K562 (cell line): ENCODE results near the gene LITAF. TPM values are rescaled to one million over a fixed set of nuclear protein-coding genes. Genes with fewer than 3 reads are reported as not detected.

Experiments
- ATAC-seq: fragments of 200-7000 bp; cut with Tn5 transposase; 3 replicates; pipeline ENCODE4 v1.9.1; 2020; ENCODE audit warnings: moderate library complexity
- BruUV-seq: library from RNA; stranded (reverse); fragments of 400-500 nt; replicated peaks from 2 replicates; lab custom pipeline; 2021; lab: Mats Ljungman, UMichigan
- CTCF ChIA-PET: fragments of 300-600 bp; formaldehyde crosslinking; extraction: SDS; loops from one replicate; lab custom pipeline; 2021; ENCODE audit warnings: low intra/inter-chr PET ratio; lab: Yijun Ruan, JAX
- POLR2A ChIA-PET: fragments of 300-600, 350-650 bp; sonication (Branson Sonifier 250); formaldehyde crosslinking; extraction: SDS; loops from one replicate; lab custom pipeline; 2021; ENCODE audit warnings: antibody characterized with exemption, inconsistent platforms; lab: Yijun Ruan, JAX
- DNase-seq, 4 experiments: peaks; one replicate each; pipeline versions ENCODE4 v3.0.0 to v3.0.0-alpha.2; 2011 to 2018; ENCODE audit warnings: low spot score in 3 of 4, mixed read lengths in 3 of 4; ENCODE audit errors: extremely low read depth in 1 of 4
- FAIRE-seq: peaks from 2 replicates; lab custom pipeline; 2011; peaks lifted over from hg19 to GRCh38; lab: Jason Lieb, UNC
- H2AFZ ChIP-seq: 2 replicates; pipeline ENCODE4 v1.6.0; 2011; ENCODE audit warnings: low read depth, low read length, control low read depth, inconsistent platforms
- H3K27ac ChIP-seq: fragments of 200-600 bp; 3 replicates; pipeline ENCODE4 v1.8.0; 2011; ENCODE audit warnings: low read depth, mild to moderate bottlenecking, control low read depth, inconsistent platforms, low read length, moderate library complexity, mixed read lengths; ENCODE audit errors: extremely low read depth
- H3K27me3 ChIP-seq, 2 experiments: fragments of 300-600 bp in 1 of 2; 2 replicates in 1 of 2; 3 replicates in 1 of 2; pipeline versions ENCODE4 v1.6.0 to v1.8.0; 2011; ENCODE audit warnings: inconsistent platforms in 2 of 2, low read length in 2 of 2, mild to moderate bottlenecking in 1 of 2, mixed read lengths in 1 of 2, moderate library complexity in 1 of 2; ENCODE audit not compliant: control insufficient read depth in 2 of 2, insufficient read depth in 2 of 2
- H3K36me3 ChIP-seq: fragments of 300-600 bp; 3 replicates; pipeline ENCODE4 v1.8.0; 2011; ENCODE audit warnings: mild to moderate bottlenecking, low read length, inconsistent platforms; ENCODE audit not compliant: control insufficient read depth, insufficient read depth
- H3K4me1 ChIP-seq, 2 experiments: fragments of 200-600 bp in 1 of 2; replicated peaks in 1 of 2; 2 replicates in 1 of 2; 3 replicates in 1 of 2; pipeline versions ENCODE4 v1.5.1 to v1.8.0; 2011; ENCODE audit warnings: inconsistent platforms in 2 of 2, low read length in 2 of 2, mild to moderate bottlenecking in 1 of 2, mixed read lengths in 1 of 2, moderate library complexity in 1 of 2; ENCODE audit not compliant: control insufficient read depth in 2 of 2, insufficient read depth in 2 of 2
- H3K4me2 ChIP-seq: 2 replicates; pipeline ENCODE4 v1.6.1; 2011; ENCODE audit warnings: low read length, control low read depth, inconsistent platforms, mixed read lengths; ENCODE audit not compliant: insufficient read depth
- H3K4me3 ChIP-seq: fragments of 200-600 bp; sonication (generic), shearing (Covaris generic); 2 replicates; pipeline ENCODE4 v1.5.1; 2016; ENCODE audit warnings: control low read depth, inconsistent platforms
- H3K79me2 ChIP-seq: fragments of 200-600 bp; 3 replicates; pipeline ENCODE4 v1.8.0; 2011; ENCODE audit warnings: low read length, inconsistent platforms; ENCODE audit not compliant: control insufficient read depth, insufficient read depth
- H3K9ac ChIP-seq, 2 experiments: 2 replicates each; pipeline versions ENCODE4 v1.6.0 to v1.6.1; 2011; ENCODE audit warnings: low read depth in 2 of 2, low read length in 2 of 2, control low read depth in 1 of 2, inconsistent platforms in 1 of 2, mild to moderate bottlenecking in 1 of 2, mixed read lengths in 1 of 2; ENCODE audit not compliant: insufficient read depth in 1 of 2
- H3K9me1 ChIP-seq: one replicate; pipeline ENCODE4 v1.6.0; 2011; ENCODE audit warnings: inconsistent platforms, mild to moderate bottlenecking, low read length, moderate library complexity; ENCODE audit not compliant: control insufficient read depth, insufficient read depth
- H3K9me3 ChIP-seq: replicated peaks from 2 replicates; pipeline ENCODE4 v1.5.1; 2011; ENCODE audit warnings: low read depth, low read length, inconsistent platforms; ENCODE audit not compliant: control insufficient read depth, insufficient read depth
- H4K20me1 ChIP-seq: replicated peaks from 2 replicates; pipeline ENCODE4 v1.6.1; 2011; ENCODE audit warnings: low read length, inconsistent platforms, mixed read lengths; ENCODE audit not compliant: control insufficient read depth, insufficient read depth
- CBX5 ChIP-seq: IDR thresholded peaks from 2 replicates; pipeline ENCODE4 v1.6.1; 2014; ENCODE audit warnings: low read depth, borderline replicate concordance
- EHMT2 ChIP-seq: fragments of 450-650 bp; IDR thresholded peaks from 2 replicates; pipeline ENCODE4 v1.6.1; 2018; ENCODE audit warnings: antibody characterized with exemption
- ILF3 ChIP-seq: fragments of 450-650 bp; IDR thresholded peaks from 2 replicates; pipeline ENCODE4 v1.6.1; 2018; ENCODE audit warnings: antibody characterized with exemption, mild to moderate bottlenecking, moderate library complexity, borderline replicate concordance
- JUND ChIP-seq, 2 experiments: IDR thresholded peaks; 2 replicates in 1 of 2; 3 replicates in 1 of 2; pipeline ENCODE4 v1.6.1; 2011; ENCODE audit warnings: borderline replicate concordance in 2 of 2, low read depth in 2 of 2, low read length in 2 of 2, improper control_type of control experiment in 1 of 2, missing biosample characterization in 1 of 2, missing genetic modification characterization in 1 of 2, missing genetic modification reagents in 1 of 2
- MED1 ChIP-seq: sonication (generic); formaldehyde crosslinking; IDR thresholded peaks from 2 replicates; pipeline ENCODE4 v1.8.1; 2023; ENCODE audit warnings: missing genetic modification reagents, borderline replicate concordance
- MEIS2 ChIP-seq: fragments of 450-650 bp; IDR thresholded peaks from 2 replicates; pipeline ENCODE4 v1.6.1; 2014; ENCODE audit warnings: mild to moderate bottlenecking; ENCODE audit not compliant: partially characterized antibody
- NFIC ChIP-seq: fragments of 450-650 bp; IDR thresholded peaks from 2 replicates; pipeline ENCODE4 v1.6.1; 2017; ENCODE audit warnings: mild to moderate bottlenecking, inconsistent platforms
- NR3C1 ChIP-seq: sonication (generic); formaldehyde crosslinking; IDR thresholded peaks from 2 replicates; pipeline ENCODE4 v1.8.1; 2022; ENCODE audit warnings: missing genetic modification reagents
- SNRNP70 ChIP-seq: fragments of 200-400 bp; formaldehyde crosslinking; optimal IDR thresholded peaks from 2 replicates; pipeline ENCODE3; 2017; ENCODE audit warnings: low read depth, low read length
- SREBF2 ChIP-seq: sonication (generic); formaldehyde crosslinking; IDR thresholded peaks from 2 replicates; pipeline ENCODE4 v1.4.0; 2020; ENCODE audit warnings: mild to moderate bottlenecking, missing genetic modification reagents
- TBP ChIP-seq: optimal IDR thresholded peaks from 2 replicates; pipeline ENCODE3; 2011; ENCODE audit warnings: low read depth, low read length, improper control_type of control experiment
- ZNF184 ChIP-seq: sonication (generic); formaldehyde crosslinking; IDR thresholded peaks from 2 replicates; pipeline ENCODE4 v1.5.0; 2020; ENCODE audit warnings: missing genetic modification reagents
- ZNF347 ChIP-seq: fragments of 450-650 bp; formaldehyde crosslinking; IDR thresholded peaks from 2 replicates; pipeline ENCODE4 v1.4.0; 2020; ENCODE audit warnings: low read depth, mild to moderate bottlenecking, moderate library complexity
- ZNF589 ChIP-seq: fragments of 200-800 bp; sonication (Bioruptor generic); IDR thresholded peaks from 2 replicates; pipeline ENCODE4 v1.6.1; 2016; ENCODE audit warnings: low read depth, missing genetic modification characterization, missing compliant biosample characterization
- ZNF778 ChIP-seq: fragments of 450-650 bp; formaldehyde crosslinking; IDR thresholded peaks from 2 replicates; pipeline ENCODE4 v1.4.0; 2020; ENCODE audit warnings: mild to moderate bottlenecking, moderate library complexity
- WGBS: fragments of 100-300 bp; shearing (Covaris generic); methylation state at CpG from one replicate; pipeline ENCODE4 v1.1.6; 2016; ENCODE audit warnings: low coverage, mixed read lengths; ENCODE audit not compliant: insufficient coverage; ENCODE audit errors: missing lambda C conversion rate; 5-methylcytosine and 5-hydroxymethylcytosine counted together
- in situ Hi-C: fragments of 300-500 bp; cut with MboI; formaldehyde crosslinking; loops from 4 replicates; pipeline ENCODE4 v1.15.0; 2018; ENCODE audit warnings: inconsistent platforms, mixed read lengths
- intact Hi-C: fragments of 100-400 bp; cut with micrococcal nuclease; formaldehyde crosslinking; loops from 2 replicates; pipeline ENCODE4 v1.14.2; 2022
- polyA plus RNA-seq, 8 experiments: library from polyadenylated mRNA; depleted of rRNA in 4 of 8; stranded (reverse) in 5 of 8; unstranded in 3 of 8; fragments of >200 nt; fragmentation: Nextera tagmentation in 2 of 8; fragmentation: Illumina TruSeq in 1 of 8; extraction: Ambion mirVana in 2 of 8; extraction: Trizol in 1 of 8; gene quantifications; 2 replicates each; pipeline versions ENCODE4 v1.2.1 to v1.2.3, GENCODE V29; 2011 to 2014; ENCODE audit warnings: inconsistent platforms in 1 of 8, missing spikeins in 1 of 8
- total RNA-seq, 7 experiments: library from RNA; depleted of rRNA in 6 of 7; stranded (reverse); fragments of >200 nt in 6 of 7; fragmentation: Illumina TruSeq in 2 of 7; extraction: Trizol in 2 of 7; gene quantifications; 2 replicates each; pipeline versions ENCODE4 v1.2.1 to v1.2.3, GENCODE V29; 2011 to 2021; ENCODE audit warnings: low replicate concordance in 1 of 7
- TF ChIP-seq, protein P1 (sequence below): fragments of 450-650 bp; IDR thresholded peaks from 2 replicates; pipeline ENCODE4 v1.6.1; 2016; ENCODE audit warnings: low read depth, mild to moderate bottlenecking, moderate library complexity
- TF ChIP-seq, protein P2 (sequence below): fragments of 450-650 bp; formaldehyde crosslinking; conservative IDR thresholded peaks from 2 replicates; pipeline ENCODE4 v1.4.0; 2022; ENCODE audit warnings: mild to moderate bottlenecking, missing genetic modification characterization

The LITAF gene
- total and polyA plus RNA-seq, 9 of the 15 experiments (the other 6 are each of a cell fraction or from before 2014, with no cell fraction given), result 4.1 to 17.8 (median 11.9) TPM

GRCh38 chr16:11530171-11530940, 56.4 kb downstream of the LITAF start (continued):
- no peak for TF ChIP-seq TBP
- TF ChIP-seq EHMT2, result no peak
- no peak for TF ChIP-seq ZNF589
- TF ChIP-seq MEIS2, result no peak
- TF ChIP-seq MED1 (CRISPR knock-in tag), result no peak
- TF ChIP-seq NR3C1, result no peak
- no peak for TF ChIP-seq ILF3
- no peak for TF ChIP-seq SNRNP70
- TF ChIP-seq ZNF184 (CRISPR knock-in tag), result no peak
- TF ChIP-seq NFIC, result no peak

DNA sequence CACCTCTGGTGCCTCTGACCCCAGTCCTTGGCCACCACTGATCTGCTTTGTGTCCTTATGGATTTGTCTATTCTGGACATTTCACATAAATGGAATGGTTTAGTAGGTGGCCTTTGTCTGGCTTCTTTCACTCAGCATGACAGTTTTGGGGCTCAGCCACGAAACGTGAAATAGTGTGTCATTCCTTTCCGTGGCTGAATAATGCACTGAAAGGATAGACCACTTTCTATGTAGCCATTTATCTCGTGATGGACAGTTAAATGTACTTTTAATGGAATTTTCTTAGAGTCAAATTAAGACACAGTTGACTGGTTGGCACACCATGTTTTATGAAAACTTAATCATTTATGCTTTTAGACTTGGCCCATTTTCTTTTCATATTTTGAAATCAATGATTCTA, 57.4 kb downstream of the LITAF start:
- DNase-seq (no peak), ATAC-seq (no peak), FAIRE-seq (no peak)
- intact Hi-C loops, result loop anchor here (10.0 kb wide), 1 partner anchor 124 kb away; no protein-coding TSS in a partner anchor
- Histone ChIP-seq H2AFZ (no peak overlapping the region), H3K9me1 (no peaks in the 10 kb centered on the region), H3K36me3 (no peaks in the 10 kb centered on the region), H3K27me3 (peaks cover 16 to 53% of the 10 kb centered on the region in 2 experiments), H4K20me1 (0 out of 2 replicates have a peak, but pooled peaks cover 3% of the 10 kb centered on the region), H3K4me3 (no peak overlapping the region), H3K9me3 (no peaks in the 10 kb centered on the region), H3K9ac (no peak overlapping the region), H3K4me1 (no peaks in the 10 kb centered on the region), H3K4me2 (no peak overlapping the region), H3K27ac (no peak overlapping the region), H3K79me2 (no peaks in the 10 kb centered on the region)
- ChIA-PET CTCF (no interaction called here), POLR2A (no interaction called here)
- in situ Hi-C loops, result loop anchor here (25.0 kb wide), 1 partner anchor 567 kb away; no protein-coding TSS in a partner anchor
- no TSS peak for BruUV-seq
- TF ChIP-seq ZNF347 (CRISPR knock-in tag) (no peak), JUND (IDR thresholded peaks at IDR 0.05; ENCODE audit: borderline replicate concordance, low read depth, low read length) (no peak), JUND (tag; IDR thresholded peaks at IDR 0.05; ENCODE audit: borderline replicate concordance, low read depth, low read length) (no peak), ZNF778 (no peak), SREBF2 (CRISPR knock-in tag) (no peak), CBX5 (no peak)
- TF ChIP-seq, protein P1, sequence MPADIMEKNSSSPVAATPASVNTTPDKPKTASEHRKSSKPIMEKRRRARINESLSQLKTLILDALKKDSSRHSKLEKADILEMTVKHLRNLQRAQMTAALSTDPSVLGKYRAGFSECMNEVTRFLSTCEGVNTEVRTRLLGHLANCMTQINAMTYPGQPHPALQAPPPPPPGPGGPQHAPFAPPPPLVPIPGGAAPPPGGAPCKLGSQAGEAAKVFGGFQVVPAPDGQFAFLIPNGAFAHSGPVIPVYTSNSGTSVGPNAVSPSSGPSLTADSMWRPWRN, result no peak
- TF ChIP-seq, protein P2, sequence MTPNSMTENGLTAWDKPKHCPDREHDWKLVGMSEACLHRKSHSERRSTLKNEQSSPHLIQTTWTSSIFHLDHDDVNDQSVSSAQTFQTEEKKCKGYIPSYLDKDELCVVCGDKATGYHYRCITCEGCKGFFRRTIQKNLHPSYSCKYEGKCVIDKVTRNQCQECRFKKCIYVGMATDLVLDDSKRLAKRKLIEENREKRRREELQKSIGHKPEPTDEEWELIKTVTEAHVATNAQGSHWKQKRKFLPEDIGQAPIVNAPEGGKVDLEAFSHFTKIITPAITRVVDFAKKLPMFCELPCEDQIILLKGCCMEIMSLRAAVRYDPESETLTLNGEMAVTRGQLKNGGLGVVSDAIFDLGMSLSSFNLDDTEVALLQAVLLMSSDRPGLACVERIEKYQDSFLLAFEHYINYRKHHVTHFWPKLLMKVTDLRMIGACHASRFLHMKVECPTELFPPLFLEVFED (CRISPR knock-in tag), result no peak
- WGBS, result 2% methylated on average over 4 of the region's 4 CpGs
